ENCODE results near the gene CALD1.
A peak's percentile ranks its signal among the peaks of the same experiment; 100 is the strongest.

Gene CALD1, protein sequence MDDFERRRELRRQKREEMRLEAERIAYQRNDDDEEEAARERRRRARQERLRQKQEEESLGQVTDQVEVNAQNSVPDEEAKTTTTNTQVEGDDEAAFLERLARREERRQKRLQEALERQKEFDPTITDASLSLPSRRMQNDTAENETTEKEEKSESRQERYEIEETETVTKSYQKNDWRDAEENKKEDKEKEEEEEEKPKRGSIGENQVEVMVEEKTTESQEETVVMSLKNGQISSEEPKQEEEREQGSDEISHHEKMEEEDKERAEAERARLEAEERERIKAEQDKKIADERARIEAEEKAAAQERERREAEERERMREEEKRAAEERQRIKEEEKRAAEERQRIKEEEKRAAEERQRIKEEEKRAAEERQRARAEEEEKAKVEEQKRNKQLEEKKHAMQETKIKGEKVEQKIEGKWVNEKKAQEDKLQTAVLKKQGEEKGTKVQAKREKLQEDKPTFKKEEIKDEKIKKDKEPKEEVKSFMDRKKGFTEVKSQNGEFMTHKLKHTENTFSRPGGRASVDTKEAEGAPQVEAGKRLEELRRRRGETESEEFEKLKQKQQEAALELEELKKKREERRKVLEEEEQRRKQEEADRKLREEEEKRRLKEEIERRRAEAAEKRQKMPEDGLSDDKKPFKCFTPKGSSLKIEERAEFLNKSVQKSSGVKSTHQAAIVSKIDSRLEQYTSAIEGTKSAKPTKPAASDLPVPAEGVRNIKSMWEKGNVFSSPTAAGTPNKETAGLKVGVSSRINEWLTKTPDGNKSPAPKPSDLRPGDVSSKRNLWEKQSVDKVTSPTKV

GRCh38 chr7:134778941-134779740 lies at the start of gene CALD1:
Gene CALD1, plus strand, starts transcription at chr7:134779634. Its CDS starts 88,100 bp downstream, at chr7:134867734.
- peak; percentile 93 for ATAC-seq
- TF ChIP-seq ZNF8 (CRISPR knock-in tag; IDR thresholded peaks at IDR 0.05), result 0 out of 2 replicates have a peak, but pooled peaks have one; percentile 30
- TF ChIP-seq ISL1 (CRISPR knock-in tag; IDR thresholded peaks at IDR 0.05), result peak; percentile 63
- no peak for TF ChIP-seq TCF4 (CRISPR knock-in tag; IDR thresholded peaks at IDR 0.05; ENCODE audit: borderline replicate concordance)
- TF ChIP-seq, protein P1, sequence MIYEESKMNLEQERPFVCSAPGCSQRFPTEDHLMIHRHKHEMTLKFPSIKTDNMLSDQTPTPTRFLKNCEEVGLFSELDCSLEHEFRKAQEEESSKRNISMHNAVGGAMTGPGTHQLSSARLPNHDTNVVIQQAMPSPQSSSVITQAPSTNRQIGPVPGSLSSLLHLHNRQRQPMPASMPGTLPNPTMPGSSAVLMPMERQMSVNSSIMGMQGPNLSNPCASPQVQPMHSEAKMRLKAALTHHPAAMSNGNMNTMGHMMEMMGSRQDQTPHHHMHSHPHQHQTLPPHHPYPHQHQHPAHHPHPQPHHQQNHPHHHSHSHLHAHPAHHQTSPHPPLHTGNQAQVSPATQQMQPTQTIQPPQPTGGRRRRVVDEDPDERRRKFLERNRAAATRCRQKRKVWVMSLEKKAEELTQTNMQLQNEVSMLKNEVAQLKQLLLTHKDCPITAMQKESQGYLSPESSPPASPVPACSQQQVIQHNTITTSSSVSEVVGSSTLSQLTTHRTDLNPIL (CRISPR knock-in tag; IDR thresholded peaks at IDR 0.05; ENCODE audit: low read depth), result peak; percentile 60; the same call in 1 of the 2 replicates
- TF ChIP-seq ZFP3 (CRISPR knock-in tag; IDR thresholded peaks at IDR 0.05), result no peak
- TF ChIP-seq POU6F1 (CRISPR knock-in tag; IDR thresholded peaks at IDR 0.05; ENCODE audit: borderline replicate concordance, low read depth), result no peak

DNA sequence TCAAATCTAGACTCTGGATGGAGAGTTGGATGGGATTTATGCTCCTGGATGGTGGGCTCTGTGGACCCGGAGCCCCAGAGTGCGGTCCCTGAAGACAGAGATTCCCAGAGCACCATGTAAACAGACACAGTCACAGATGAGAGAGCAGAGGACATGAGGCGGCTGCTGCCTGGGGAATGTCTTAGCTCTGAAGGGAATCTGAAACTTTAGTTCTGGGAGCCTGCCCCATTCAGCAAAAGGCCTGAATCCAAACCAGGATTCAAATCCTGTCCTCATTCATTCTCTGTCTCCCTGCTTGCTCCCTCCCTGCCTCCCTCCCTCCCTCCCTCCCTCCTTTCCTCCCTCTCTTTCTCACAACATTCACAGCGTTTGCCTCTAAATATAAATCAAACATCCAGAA lies 49.5 kb upstream of the CALD1 start:
- no peak for TF ChIP-seq ZFP30 (CRISPR knock-in tag; IDR thresholded peaks at IDR 0.05)
- no peak for TF ChIP-seq PPARA (CRISPR knock-in tag; IDR thresholded peaks at IDR 0.05; ENCODE audit: borderline replicate concordance)
- no peak for TF ChIP-seq ARNTL (CRISPR knock-in tag; IDR thresholded peaks at IDR 0.05; ENCODE audit: borderline replicate concordance, low read depth)
- TF ChIP-seq, protein P1 (CRISPR knock-in tag; IDR thresholded peaks at IDR 0.05; ENCODE audit: low read depth), result no peak
- peak; percentile 60 for ATAC-seq

DNA sequence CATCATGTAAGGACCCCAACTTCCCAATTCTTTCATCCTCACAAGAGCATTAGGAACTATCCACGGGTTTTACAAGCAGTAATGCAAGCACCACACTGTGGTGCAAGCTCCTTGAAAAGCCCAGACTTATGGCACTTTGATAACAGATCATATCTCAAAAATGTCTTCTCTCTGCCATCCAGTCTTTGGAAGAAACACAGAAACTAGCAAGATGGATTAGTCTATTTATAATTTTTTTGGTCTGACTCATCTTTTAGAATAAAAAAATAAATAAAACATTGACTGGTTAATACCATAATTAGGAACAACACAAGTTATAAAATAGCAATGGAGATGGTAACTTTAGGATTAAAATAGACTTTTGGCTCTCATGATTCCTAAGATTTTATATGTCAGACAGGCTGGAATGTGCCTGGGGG lies 49.0 kb upstream of the CALD1 start:
- peak; percentile 92 for ATAC-seq
- TF ChIP-seq ARNTL (CRISPR knock-in tag; IDR thresholded peaks at IDR 0.05; ENCODE audit: borderline replicate concordance, low read depth), result no peak
- no peak for TF ChIP-seq ZNF565 (CRISPR knock-in tag; conservative IDR thresholded peaks at IDR 0.05; ENCODE audit: low read depth)
- no peak for TF ChIP-seq GLIS3 (CRISPR knock-in tag; IDR thresholded peaks at IDR 0.05)
- no peak for TF ChIP-seq TSHZ2 (CRISPR knock-in tag; IDR thresholded peaks at IDR 0.05)
- TF ChIP-seq CSRNP3 (CRISPR knock-in tag; IDR thresholded peaks at IDR 0.05), result no peak
- no peak for TF ChIP-seq ZFP30 (CRISPR knock-in tag; IDR thresholded peaks at IDR 0.05)
- no peak for TF ChIP-seq ZNF70 (CRISPR knock-in tag; IDR thresholded peaks at IDR 0.05)
- no peak for TF ChIP-seq OSR1 (CRISPR knock-in tag; IDR thresholded peaks at IDR 0.05)
- no peak for TF ChIP-seq BACH2 (CRISPR knock-in tag; IDR thresholded peaks at IDR 0.05; ENCODE audit: borderline replicate concordance)
- 0 out of 2 replicates have a peak, but pooled peaks have one; percentile 33 for TF ChIP-seq ZC3H10 (CRISPR knock-in tag; IDR thresholded peaks at IDR 0.05)
- no peak for TF ChIP-seq RARB (CRISPR knock-in tag; IDR thresholded peaks at IDR 0.05)
- TF ChIP-seq POU6F1 (CRISPR knock-in tag; IDR thresholded peaks at IDR 0.05; ENCODE audit: borderline replicate concordance, low read depth), result peak; percentile 59; the same call in 1 of the 2 replicates
- no peak for TF ChIP-seq PATZ1 (CRISPR knock-in tag; IDR thresholded peaks at IDR 0.05; ENCODE audit: borderline replicate concordance)
- TF ChIP-seq, protein P1 (CRISPR knock-in tag; IDR thresholded peaks at IDR 0.05; ENCODE audit: low read depth), result 0 out of 2 replicates have a peak, but pooled peaks have one; percentile 43

All from SK-N-SH treated with all-trans-retinoic acid at 6 μM for 48 hours (cell line).